A549 (cell line): ENCODE measurements around the gene GNA12. TPM values are rescaled to one million over a fixed set of nuclear protein-coding genes. Genes with fewer than 3 reads are reported as not detected.

Experiments
- ATAC-seq, 2 experiments: fragments of 200-7000 bp in 1 of 2; fragments of >200 bp in 1 of 2; cut with Nextera tagmentation in 1 of 2; cut with Tn5 transposase in 1 of 2; 3 replicates each; pipeline versions ENCODE4 v1.8.0 to v1.9.1; 2018 to 2020; ENCODE audit warnings: mild to moderate bottlenecking in 1 of 2, moderate library complexity in 1 of 2
- CTCF ChIA-PET: fragments of 300-600 bp; sonication (Branson Sonifier 250); formaldehyde crosslinking; extraction: SDS; loops from one replicate; lab custom pipeline; 2021; ENCODE audit warnings: antibody characterized with exemption, inconsistent platforms; lab: Yijun Ruan, JAX
- POLR2A ChIA-PET: fragments of 350-600 bp; formaldehyde crosslinking; extraction: SDS; loops from one replicate; lab custom pipeline; 2021; ENCODE audit warnings: antibody characterized with exemption, inconsistent platforms; lab: Yijun Ruan, JAX
- DNase-seq, 2 experiments: peaks; one replicate each; pipeline versions ENCODE4 v3.0.0 to v3.0.0-alpha.2; 2011 to 2016; ENCODE audit warnings: low read depth in 1 of 2, low spot score in 1 of 2
- FAIRE-seq: peaks from 2 replicates; lab custom pipeline; 2011; peaks lifted over from hg19 to GRCh38; lab: Jason Lieb, UNC
- H3K27ac ChIP-seq, 2 experiments: fragments of >200 bp; sonication (Bioruptor Twin); formaldehyde crosslinking; 3 replicates each; pipeline ENCODE4 v1.5.1; 2016 to 2017
- H3K4me1 ChIP-seq: fragments of >200 bp; sonication (Bioruptor Twin); formaldehyde crosslinking; 3 replicates; pipeline ENCODE4 v1.6.1; 2016
- H3K4me2 ChIP-seq: fragments of >200 bp; sonication (Bioruptor Twin); formaldehyde crosslinking; 3 replicates; pipeline ENCODE4 v1.6.1; 2016
- H3K4me3 ChIP-seq: fragments of >200 bp; sonication (Bioruptor Twin); formaldehyde crosslinking; 3 replicates; pipeline ENCODE4 v1.5.1; 2016
- H3K9me3 ChIP-seq: fragments of >200 bp; sonication (Bioruptor Twin); formaldehyde crosslinking; 3 replicates; pipeline ENCODE4 v1.6.1; 2016
- BHLHE40 ChIP-seq: IDR thresholded peaks from 2 replicates; pipeline ENCODE4 v1.6.1; 2012; ENCODE audit warnings: low read depth, low read length, inconsistent platforms
- CHD2 ChIP-seq: fragments of 150-350 bp; IDR thresholded peaks from 2 replicates; pipeline ENCODE4 v1.6.1; 2014; ENCODE audit warnings: low read length; ENCODE audit not compliant: partially characterized antibody
- EHMT2 ChIP-seq: fragments of 200-600 bp; sonication (generic); IDR thresholded peaks from 2 replicates; pipeline ENCODE4 v1.6.1; 2016; ENCODE audit warnings: antibody characterized with exemption, low read depth, mild to moderate bottlenecking, moderate library complexity
- EP300 ChIP-seq, 2 experiments: fragments of >200 bp; sonication (Bioruptor Twin); formaldehyde crosslinking; IDR thresholded peaks; 2 replicates in 1 of 2; 3 replicates in 1 of 2; pipeline ENCODE4 v1.6.1; 2016 to 2017
- ESRRA ChIP-seq: fragments of 150-350 bp; IDR thresholded peaks from 2 replicates; pipeline ENCODE4 v1.6.1; 2014; ENCODE audit warnings: mild to moderate bottlenecking, low read length, borderline replicate concordance
- FOSB ChIP-seq: fragments of 250-450 bp; sonication (Bioruptor Pico); IDR thresholded peaks from 2 replicates; pipeline ENCODE4 v1.5.0; 2020; ENCODE audit warnings: mild to moderate bottlenecking, moderate library complexity
- HEYL ChIP-seq: fragments of 250-450 bp; sonication (Bioruptor Pico); IDR thresholded peaks from 2 replicates; pipeline ENCODE4 v1.8.0; 2021; ENCODE audit warnings: mild to moderate bottlenecking, moderate library complexity
- HOXB5 ChIP-seq: fragments of 250-450 bp; sonication (Bioruptor Pico); IDR thresholded peaks from 2 replicates; pipeline ENCODE4 v1.5.0; 2020; ENCODE audit warnings: mild to moderate bottlenecking, moderate library complexity
- KDM1A ChIP-seq: fragments of 200-600 bp; sonication (generic); IDR thresholded peaks from 2 replicates; pipeline ENCODE4 v1.6.1; 2016; ENCODE audit warnings: low read depth, mild to moderate bottlenecking
- KDM5A ChIP-seq: fragments of 200-600 bp; sonication (generic); IDR thresholded peaks from 2 replicates; pipeline ENCODE4 v1.6.1; 2016; ENCODE audit warnings: antibody characterized with exemption, mild to moderate bottlenecking
- MYC ChIP-seq: IDR thresholded peaks from 2 replicates; pipeline ENCODE4 v1.6.1; 2012; ENCODE audit warnings: mild to moderate bottlenecking, inconsistent platforms, low read length, improper control_type of control experiment, borderline replicate concordance
- NPAS2 ChIP-seq: fragments of 250-450 bp; sonication (Bioruptor Pico); IDR thresholded peaks from 2 replicates; pipeline ENCODE4 v1.8.0; 2022; ENCODE audit warnings: mild to moderate bottlenecking, moderate library complexity, borderline replicate concordance
- RAD21 ChIP-seq, 2 experiments: fragments of >200 bp in 1 of 2; sonication (Bioruptor Twin) in 1 of 2; formaldehyde crosslinking in 1 of 2; IDR thresholded peaks in 1 of 2; conservative IDR thresholded peaks in 1 of 2; 2 replicates in 1 of 2; 3 replicates in 1 of 2; pipeline ENCODE4 v1.6.1; 2012 to 2018; ENCODE audit warnings: inconsistent platforms in 1 of 2
- RCOR1 ChIP-seq: fragments of 150-350 bp; IDR thresholded peaks from 2 replicates; pipeline ENCODE4 v1.6.1; 2014; ENCODE audit warnings: antibody characterized with exemption, low read length, low read depth
- RNF2 ChIP-seq: fragments of 200-600 bp; sonication (generic); IDR thresholded peaks from 2 replicates; pipeline ENCODE4 v1.6.1; 2016; ENCODE audit warnings: low read depth, mild to moderate bottlenecking, antibody characterized with exemption, moderate library complexity, borderline replicate concordance
- SMC3 ChIP-seq: fragments of >200 bp; sonication (Bioruptor Twin); formaldehyde crosslinking; IDR thresholded peaks from 3 replicates; pipeline ENCODE4 v1.6.1; 2018; ENCODE audit warnings: inconsistent platforms
- SREBF2 ChIP-seq: fragments of 450-650 bp; IDR thresholded peaks from 2 replicates; pipeline ENCODE4 v1.6.1; 2014; ENCODE audit warnings: mild to moderate bottlenecking, moderate library complexity
- WGBS: methylation state at CpG from one replicate; pipeline ENCODE4 v1.1.6; 2017; ENCODE audit errors: missing lambda C conversion rate; 5-methylcytosine and 5-hydroxymethylcytosine counted together
- polyA plus RNA-seq, 4 experiments: library from polyadenylated mRNA; depleted of rRNA in 3 of 4; stranded (reverse); fragments of >200 nt; fragmentation: RNase III in 1 of 4; extraction: RNeasy Plus Mini Kit Qiagen cat#74134 plus additional on column Dnase treatment in 1 of 4; gene quantifications; 2 replicates in 3 of 4; 3 replicates in 1 of 4; pipeline ENCODE4 v1.2.3, GENCODE V29; 2011 to 2017
- TF ChIP-seq, protein P1 (sequence below): fragments of 200-600 bp; sonication (generic); IDR thresholded peaks from 2 replicates; pipeline ENCODE4 v1.6.1; 2016; ENCODE audit warnings: antibody characterized with exemption, mild to moderate bottlenecking, moderate library complexity
- TF ChIP-seq, protein P2 (sequence below): fragments of 450-650 bp; IDR thresholded peaks from 2 replicates; pipeline ENCODE4 v1.6.1; 2014; ENCODE audit warnings: antibody characterized with exemption
- TF ChIP-seq, protein P3 (sequence below): IDR thresholded peaks from 2 replicates; pipeline ENCODE4 v1.6.1; 2012
- TF ChIP-seq, protein P4 (sequence below): fragments of 250-450 bp; sonication (Bioruptor Pico); IDR thresholded peaks from 2 replicates; pipeline ENCODE4 v1.5.0; 2021; ENCODE audit warnings: mild to moderate bottlenecking, moderate library complexity, borderline replicate concordance
- TF ChIP-seq, protein P5 (sequence below): fragments of 150-350 bp; IDR thresholded peaks from 2 replicates; pipeline ENCODE4 v1.6.1; 2014; ENCODE audit warnings: low read depth, mild to moderate bottlenecking, low read length

The GNA12 gene
- polyA plus RNA-seq, 2 of the 4 experiments (the other 2 are of a cell fraction) = 33.0 to 43.7 TPM

- no peak for ATAC-seq
- WGBS = 93% methylated on average over 41 of the region's 47 CpGs
- ChIA-PET POLR2A (interaction anchor here (1.5 kb wide), 1 partner anchor 40 kb away, joined by 3 read pairs; no protein-coding TSS in a partner anchor), CTCF (interaction anchor here (0.9 to 2.7 kb wide), 8 partner anchors 8 to 283 kb away, joined by 3 to 33 read pairs (median 4); no protein-coding TSS in a partner anchor)
- no peaks in the 10 kb centered on the region for H3K9me3 ChIP-seq
- TF ChIP-seq RCOR1 (no peak), SREBF2 (no peak), RNF2 (no peak), KDM1A (no peak), HOXB5 (no peak), RAD21 (conservative IDR thresholded peaks at IDR 0.05 in 1 of 2, IDR thresholded peaks at IDR 0.05 in 1 of 2) (no peak), NPAS2 (no peak), CHD2 (no peak), FOSB (CRISPR knock-in tag) (no peak), HEYL (no peak), ESRRA (no peak), SMC3 (no peak), EHMT2 (no peak), BHLHE40 (no peak)
- TF ChIP-seq, protein P1, sequence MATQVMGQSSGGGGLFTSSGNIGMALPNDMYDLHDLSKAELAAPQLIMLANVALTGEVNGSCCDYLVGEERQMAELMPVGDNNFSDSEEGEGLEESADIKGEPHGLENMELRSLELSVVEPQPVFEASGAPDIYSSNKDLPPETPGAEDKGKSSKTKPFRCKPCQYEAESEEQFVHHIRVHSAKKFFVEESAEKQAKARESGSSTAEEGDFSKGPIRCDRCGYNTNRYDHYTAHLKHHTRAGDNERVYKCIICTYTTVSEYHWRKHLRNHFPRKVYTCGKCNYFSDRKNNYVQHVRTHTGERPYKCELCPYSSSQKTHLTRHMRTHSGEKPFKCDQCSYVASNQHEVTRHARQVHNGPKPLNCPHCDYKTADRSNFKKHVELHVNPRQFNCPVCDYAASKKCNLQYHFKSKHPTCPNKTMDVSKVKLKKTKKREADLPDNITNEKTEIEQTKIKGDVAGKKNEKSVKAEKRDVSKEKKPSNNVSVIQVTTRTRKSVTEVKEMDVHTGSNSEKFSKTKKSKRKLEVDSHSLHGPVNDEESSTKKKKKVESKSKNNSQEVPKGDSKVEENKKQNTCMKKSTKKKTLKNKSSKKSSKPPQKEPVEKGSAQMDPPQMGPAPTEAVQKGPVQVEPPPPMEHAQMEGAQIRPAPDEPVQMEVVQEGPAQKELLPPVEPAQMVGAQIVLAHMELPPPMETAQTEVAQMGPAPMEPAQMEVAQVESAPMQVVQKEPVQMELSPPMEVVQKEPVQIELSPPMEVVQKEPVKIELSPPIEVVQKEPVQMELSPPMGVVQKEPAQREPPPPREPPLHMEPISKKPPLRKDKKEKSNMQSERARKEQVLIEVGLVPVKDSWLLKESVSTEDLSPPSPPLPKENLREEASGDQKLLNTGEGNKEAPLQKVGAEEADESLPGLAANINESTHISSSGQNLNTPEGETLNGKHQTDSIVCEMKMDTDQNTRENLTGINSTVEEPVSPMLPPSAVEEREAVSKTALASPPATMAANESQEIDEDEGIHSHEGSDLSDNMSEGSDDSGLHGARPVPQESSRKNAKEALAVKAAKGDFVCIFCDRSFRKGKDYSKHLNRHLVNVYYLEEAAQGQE = no peak
- no peak overlapping the region for H3K4me3 ChIP-seq
- no peak overlapping the region for H3K4me2 ChIP-seq
- no peak overlapping the region for H3K27ac ChIP-seq
- no peak for DNase-seq
- no peaks in the 10 kb centered on the region for H3K4me1 ChIP-seq
- no peak for FAIRE-seq
Observed at GRCh38 chr7:2717293-2718261, 126.5 kb downstream of the GNA12 start.

DNA sequence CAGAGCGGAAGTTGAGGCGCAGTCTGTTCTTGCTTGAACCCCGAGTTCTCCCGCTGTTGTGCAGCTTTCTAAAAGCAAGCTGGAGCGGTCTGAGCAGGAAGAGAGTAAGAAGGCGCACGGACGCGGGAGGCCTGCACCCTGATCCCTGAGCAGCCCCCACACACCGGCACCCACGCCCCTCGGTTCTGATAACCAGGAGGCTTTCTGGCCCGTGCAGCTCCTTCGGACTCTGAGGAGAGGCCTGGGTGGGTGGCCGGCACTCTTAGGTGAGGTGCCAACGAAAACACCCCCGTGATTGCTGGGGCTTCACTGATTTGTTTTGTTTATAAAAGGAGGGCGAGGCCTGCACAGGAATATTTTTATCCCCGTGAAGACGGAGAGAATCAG, 127.2 kb downstream of the GNA12 start:
- Histone ChIP-seq H3K4me3 (no peak overlapping the region), H3K4me1 (no peaks in the 10 kb centered on the region), H3K27ac (no peak overlapping the region), H3K4me2 (no peak overlapping the region), H3K9me3 (no peaks in the 10 kb centered on the region)
- WGBS = 85% methylated on average over 20 of the region's 20 CpGs
- DNase-seq (no peak), FAIRE-seq (no peak), ATAC-seq (no peak)
- CTCF ChIA-PET = interaction anchor here (1.0 to 1.6 kb wide), 5 partner anchors 9 to 266 kb away, joined by 3 to 5 read pairs (median 4); no protein-coding TSS in a partner anchor
- POLR2A ChIA-PET = no interaction called here
- TF ChIP-seq, protein P2, sequence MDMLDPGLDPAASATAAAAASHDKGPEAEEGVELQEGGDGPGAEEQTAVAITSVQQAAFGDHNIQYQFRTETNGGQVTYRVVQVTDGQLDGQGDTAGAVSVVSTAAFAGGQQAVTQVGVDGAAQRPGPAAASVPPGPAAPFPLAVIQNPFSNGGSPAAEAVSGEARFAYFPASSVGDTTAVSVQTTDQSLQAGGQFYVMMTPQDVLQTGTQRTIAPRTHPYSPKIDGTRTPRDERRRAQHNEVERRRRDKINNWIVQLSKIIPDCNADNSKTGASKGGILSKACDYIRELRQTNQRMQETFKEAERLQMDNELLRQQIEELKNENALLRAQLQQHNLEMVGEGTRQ = no peak
- no peak for TF ChIP-seq KDM5A
- TF ChIP-seq, protein P3, sequence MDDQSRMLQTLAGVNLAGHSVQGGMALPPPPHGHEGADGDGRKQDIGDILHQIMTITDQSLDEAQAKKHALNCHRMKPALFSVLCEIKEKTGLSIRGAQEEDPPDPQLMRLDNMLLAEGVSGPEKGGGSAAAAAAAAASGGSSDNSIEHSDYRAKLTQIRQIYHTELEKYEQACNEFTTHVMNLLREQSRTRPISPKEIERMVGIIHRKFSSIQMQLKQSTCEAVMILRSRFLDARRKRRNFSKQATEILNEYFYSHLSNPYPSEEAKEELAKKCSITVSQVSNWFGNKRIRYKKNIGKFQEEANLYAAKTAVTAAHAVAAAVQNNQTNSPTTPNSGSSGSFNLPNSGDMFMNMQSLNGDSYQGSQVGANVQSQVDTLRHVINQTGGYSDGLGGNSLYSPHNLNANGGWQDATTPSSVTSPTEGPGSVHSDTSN = no peak
- no peak for TF ChIP-seq BHLHE40
- TF ChIP-seq, protein P1 = no peak
- TF ChIP-seq, protein P4, sequence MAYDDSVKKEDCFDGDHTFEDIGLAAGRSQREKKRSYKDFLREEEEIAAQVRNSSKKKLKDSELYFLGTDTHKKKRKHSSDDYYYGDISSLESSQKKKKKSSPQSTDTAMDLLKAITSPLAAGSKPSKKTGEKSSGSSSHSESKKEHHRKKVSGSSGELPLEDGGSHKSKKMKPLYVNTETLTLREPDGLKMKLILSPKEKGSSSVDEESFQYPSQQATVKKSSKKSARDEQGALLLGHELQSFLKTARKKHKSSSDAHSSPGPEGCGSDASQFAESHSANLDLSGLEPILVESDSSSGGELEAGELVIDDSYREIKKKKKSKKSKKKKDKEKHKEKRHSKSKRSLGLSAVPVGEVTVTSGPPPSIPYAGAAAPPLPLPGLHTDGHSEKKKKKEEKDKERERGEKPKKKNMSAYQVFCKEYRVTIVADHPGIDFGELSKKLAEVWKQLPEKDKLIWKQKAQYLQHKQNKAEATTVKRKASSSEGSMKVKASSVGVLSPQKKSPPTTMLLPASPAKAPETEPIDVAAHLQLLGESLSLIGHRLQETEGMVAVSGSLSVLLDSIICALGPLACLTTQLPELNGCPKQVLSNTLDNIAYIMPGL = no peak
- TF ChIP-seq, protein P5, sequence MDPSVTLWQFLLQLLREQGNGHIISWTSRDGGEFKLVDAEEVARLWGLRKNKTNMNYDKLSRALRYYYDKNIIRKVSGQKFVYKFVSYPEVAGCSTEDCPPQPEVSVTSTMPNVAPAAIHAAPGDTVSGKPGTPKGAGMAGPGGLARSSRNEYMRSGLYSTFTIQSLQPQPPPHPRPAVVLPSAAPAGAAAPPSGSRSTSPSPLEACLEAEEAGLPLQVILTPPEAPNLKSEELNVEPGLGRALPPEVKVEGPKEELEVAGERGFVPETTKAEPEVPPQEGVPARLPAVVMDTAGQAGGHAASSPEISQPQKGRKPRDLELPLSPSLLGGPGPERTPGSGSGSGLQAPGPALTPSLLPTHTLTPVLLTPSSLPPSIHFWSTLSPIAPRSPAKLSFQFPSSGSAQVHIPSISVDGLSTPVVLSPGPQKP = no peak
- TF ChIP-seq RAD21 (conservative IDR thresholded peaks at IDR 0.05 in 1 of 2, IDR thresholded peaks at IDR 0.05 in 1 of 2) = no peak
- TF ChIP-seq EP300 (IDR thresholded peaks at IDR 0.05) = no peak
- TF ChIP-seq MYC = no peak
- TF ChIP-seq RNF2 = no peak
